GM19438 (cell line): ENCODE results near the gene SLC6A16.
"Not testable (repeated sequence)": the region's sequence is repeated elsewhere in the genome, so short reads cannot be mapped to it uniquely, and the experiment has no call there.

Experiments used
- ATAC-seq: cut with Tn5 transposase; IDR thresholded peaks from one replicate; pipeline ENCODE4 v1.9.1; 2021; ENCODE audit warnings: low read depth; ENCODE audit not compliant: unreplicated experiment

SLC6A16 gene

GRCh38 chr19:49324801-49325576 is at the start of gene SLC6A16:
Gene SLC6A16 (minus strand): TSS chr19:49325191. CDS start chr19:49311347, 13,844 bp downstream.
- ATAC-seq: no peak

- not testable (repeated sequence) for ATAC-seq
Measured at GRCh38 chr19:49373174-49373573, 48.2 kb upstream of the SLC6A16 start.

DNA sequence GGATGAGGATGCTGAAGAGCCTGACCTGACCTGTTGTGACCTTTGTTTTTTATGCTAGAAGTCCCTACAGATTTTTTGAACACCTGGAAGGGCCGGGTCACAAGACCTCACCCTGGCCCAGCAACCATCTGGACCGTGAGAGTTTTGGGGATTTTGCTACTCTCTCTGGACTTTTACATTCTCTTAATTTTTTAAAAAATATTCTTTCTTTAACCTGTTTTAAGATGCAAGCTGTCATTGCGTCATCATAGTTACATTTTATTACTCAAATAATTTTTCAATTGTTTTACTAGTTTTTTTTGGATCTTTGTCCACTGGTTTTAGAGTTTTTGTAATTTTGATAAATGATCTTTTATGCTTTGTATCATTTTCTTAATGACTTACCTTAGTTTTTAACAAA is 46.2 kb upstream of the SLC6A16 start:
- ATAC-seq: no peak

DNA sequence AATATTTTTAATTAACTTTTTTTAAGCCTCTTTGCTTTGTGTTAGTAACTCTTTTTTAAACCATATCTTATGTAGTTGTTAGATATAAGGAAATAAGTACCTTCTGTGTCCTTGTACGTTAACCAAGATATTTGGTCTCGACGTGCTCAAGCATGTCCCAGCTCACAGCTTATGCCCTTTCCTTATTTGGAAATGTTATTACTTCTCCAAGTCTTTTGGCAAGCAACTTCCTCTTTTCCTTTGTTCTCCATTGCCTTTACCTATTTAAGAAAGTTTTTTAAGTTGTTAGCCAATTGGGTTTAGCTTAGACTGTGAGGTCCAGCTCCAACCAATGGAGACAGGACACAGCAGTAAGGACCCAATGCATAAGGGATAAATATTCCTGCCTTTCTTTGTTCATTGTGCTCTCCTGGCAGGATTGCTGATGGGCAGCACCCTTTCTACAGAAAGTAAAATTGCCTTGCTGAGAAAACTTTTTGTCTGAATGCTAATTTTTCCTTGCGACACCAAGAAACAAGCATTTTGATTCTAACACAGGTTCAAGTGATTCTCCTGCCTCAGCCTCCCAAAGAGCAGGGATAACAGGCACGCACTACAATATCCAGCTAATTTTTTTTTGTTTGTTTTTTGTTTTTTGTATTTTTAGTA is 43.8 kb upstream of the SLC6A16 start:
- no peak for ATAC-seq

DNA sequence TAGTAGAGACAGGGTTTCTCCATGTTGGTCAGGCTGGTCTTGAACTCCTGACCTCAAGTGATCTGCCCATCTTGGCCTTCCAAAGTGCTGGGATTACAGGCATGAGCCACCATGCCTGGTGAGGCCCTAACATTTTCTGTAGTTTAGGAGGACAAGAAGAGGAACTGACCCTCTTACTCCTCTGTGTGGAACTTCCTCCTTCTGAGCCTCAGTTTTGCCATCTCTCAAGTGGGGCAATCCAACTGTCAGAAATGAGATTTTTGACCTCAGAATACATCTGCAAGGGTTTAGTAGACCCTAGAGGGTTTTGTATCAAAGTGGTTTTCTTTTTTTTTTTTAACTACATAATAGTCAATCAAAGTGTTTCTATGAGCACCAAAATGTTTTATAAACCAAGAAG is 41.1 kb upstream of the SLC6A16 start:
- no peak for ATAC-seq

DNA sequence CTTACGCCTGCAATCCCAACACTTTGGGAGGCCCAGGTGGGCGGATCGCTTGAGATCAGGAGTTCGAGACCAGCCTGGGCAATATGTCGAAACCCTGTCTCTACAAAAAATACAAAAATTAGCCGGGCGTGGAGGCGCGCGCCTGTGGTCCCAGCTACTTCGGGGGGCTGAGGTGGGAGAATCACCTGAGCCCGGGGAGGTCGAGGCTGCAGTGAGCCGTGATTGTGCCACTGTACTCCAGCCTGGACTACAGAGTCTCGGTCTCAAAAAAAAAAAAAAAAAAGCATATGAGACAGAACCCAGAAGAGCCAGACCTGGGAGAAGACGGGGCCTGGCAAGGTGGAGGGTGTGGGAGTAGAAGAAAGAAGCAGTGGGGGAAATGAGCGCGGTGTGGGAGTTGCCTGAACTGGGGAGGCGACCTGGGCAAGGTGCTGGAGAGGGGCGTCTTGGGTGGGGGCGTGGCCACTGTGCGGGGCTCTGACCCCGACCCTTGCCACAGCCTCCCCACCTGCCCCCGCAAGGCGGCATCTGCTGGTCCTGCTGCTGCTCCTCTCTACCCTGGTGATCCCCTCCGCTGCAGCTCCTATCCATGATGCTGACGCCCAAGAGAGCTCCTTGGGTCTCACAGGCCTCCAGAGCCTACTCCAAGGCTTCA is 39.2 kb upstream of the SLC6A16 start:
- ATAC-seq: no peak

GRCh38 chr19:49363268-49364082 is 38.5 kb upstream of the SLC6A16 start, which contains the start of gene DKKL1:
Gene DKKL1 (plus strand): TSS chr19:49363877. CDS start chr19:49363999, 122 bp downstream.
- ATAC-seq: no peak

DNA sequence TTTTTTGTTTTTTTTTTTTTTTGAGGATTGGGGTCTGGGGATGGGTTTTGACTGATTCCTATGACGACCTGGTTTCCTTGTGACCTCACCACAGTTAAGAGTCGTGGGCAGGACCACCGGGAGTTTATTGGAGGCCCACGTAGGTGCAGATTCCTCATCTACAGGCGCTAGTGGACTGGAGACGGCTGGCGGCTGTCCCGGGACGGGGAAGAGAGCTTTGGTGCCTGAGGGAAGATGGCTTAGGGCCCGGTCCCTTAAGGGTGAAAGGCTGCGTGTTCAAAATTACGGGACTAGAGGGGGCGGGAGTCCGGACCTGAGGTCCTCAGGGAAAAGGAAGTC is 37.9 kb upstream of the SLC6A16 start:
- no peak for ATAC-seq

GRCh38 chr19:49362048-49362928 is 37.3 kb upstream of the SLC6A16 start, which contains the start of gene TEAD2:
Gene TEAD2 (minus strand): TSS chr19:49362416. CDS start chr19:49360075, 2,341 bp downstream.
- no peak for ATAC-seq

DNA sequence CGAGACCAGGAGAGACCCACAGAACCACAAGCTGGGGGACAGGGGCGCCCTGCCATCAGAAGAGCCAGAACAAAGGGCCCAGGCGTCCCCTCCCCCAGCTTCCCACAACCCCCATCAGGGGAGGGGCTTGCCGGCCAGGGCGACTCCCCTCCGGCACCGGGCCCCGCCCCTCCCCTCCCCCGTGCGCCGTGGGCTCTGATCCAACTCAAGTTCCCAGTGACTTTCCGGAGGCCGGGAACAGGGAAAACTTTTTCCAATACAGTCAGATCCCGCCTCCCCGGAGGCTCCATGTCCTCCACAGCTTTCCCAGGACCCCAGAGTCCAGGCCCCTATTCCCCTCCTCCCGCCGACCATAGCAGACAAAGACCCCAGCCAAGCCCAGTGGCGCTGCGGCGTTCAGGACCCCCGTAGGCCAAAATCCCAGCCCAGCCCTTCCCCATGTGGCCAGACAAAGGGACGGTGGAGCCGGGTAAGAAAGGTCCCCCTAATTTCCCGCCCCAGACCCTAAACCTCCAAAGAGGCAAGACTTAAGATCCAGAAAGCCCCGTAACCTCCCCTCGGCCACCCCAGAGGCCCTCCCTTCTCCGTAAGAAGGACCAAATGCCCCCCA is 36.6 kb upstream of the SLC6A16 start:
- no peak for ATAC-seq

DNA sequence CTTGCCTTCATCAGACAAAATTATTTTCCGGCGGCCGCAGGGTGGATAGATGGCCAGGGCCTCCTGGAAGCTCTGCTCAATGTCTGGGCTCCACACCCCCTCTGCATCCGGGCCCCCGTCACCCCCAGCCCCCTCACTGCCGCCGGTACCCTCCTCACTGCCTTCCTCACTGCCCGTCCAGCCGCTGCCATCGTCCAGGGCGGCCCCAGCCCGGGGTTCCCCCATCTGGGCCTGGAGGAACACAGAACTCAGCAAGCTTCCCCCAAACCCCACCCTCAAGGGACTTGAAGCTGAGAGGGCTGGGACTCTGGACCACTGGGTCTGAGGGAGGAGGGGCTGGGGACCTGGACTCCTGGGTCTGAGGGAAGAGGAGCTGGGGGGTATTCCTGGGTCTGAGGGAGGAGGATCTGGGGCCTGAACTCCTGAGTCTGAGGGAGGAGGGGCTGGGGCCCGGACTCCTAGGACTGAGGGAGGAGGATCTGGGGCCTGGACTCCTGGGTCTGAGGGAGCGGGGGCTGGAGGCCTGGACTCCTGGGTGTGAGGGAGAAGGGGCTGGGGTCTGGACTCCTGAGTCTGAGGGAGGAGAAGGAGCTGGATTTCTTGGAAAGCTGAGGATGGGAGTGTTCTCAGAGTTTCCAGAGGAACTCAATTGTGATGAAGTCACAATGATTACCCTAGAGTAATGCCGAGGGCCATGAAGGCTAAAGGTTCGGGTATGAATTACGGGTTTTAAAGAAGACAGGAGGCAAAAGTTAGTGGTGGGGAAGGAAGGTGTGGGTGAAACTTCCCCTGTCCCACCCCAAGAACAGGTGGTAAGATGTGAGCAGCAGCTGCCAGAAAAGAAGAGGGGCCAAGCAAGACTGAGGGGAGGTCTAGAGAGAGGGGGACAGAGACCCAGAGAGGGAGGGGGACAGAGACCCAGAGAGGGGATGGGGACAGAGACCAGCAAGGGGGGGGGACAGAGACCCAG is 35.1 kb upstream of the SLC6A16 start:
- ATAC-seq: no peak

DNA sequence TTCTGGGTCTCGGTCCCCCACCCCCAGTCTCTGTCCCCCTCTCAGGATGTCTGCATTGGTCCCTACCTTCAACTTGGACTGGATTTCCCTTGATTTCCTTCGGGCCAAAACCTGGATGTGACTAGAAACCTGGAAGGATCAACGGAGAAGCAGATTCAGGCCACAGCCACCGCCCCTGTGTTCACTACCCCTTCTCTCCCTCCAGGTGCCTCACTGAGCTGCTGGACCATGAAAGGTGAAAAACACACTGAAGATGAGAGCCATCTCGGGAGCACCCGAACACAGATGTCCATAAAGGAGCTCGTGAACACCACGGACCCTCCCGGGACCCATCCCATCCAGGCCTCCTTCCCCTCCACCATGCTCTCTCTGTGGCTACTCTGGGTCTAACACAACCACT is 32.2 kb upstream of the SLC6A16 start:
- ATAC-seq: no peak

GRCh38 chr19:49356382-49356781 is 31.4 kb upstream of the SLC6A16 start:
- ATAC-seq: no peak

DNA sequence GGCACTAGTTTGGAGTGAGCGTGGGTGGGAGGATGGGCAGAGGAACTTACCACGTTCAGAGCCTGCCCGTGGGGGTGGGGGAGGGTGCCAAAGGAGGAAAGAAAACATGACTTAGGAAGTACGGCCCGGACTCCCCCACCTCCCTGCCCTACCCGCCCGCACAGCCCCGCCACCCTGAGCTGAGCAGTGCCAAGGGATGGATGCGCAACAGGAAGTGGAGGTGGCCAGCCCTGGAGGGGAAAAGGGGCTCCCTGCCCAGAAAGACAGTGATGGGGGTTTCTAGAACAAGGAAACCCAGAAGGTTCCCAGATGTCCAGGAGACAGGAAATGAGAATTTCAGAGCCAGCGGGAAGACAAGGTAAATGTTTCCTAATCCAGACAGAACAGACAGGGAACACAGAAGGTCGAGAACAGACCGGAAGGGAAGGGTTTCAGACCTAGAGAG is 30.9 kb upstream of the SLC6A16 start:
- no peak for ATAC-seq

GRCh38 chr19:49349567-49349966 is 24.6 kb upstream of the SLC6A16 start:
- no peak for ATAC-seq

DNA sequence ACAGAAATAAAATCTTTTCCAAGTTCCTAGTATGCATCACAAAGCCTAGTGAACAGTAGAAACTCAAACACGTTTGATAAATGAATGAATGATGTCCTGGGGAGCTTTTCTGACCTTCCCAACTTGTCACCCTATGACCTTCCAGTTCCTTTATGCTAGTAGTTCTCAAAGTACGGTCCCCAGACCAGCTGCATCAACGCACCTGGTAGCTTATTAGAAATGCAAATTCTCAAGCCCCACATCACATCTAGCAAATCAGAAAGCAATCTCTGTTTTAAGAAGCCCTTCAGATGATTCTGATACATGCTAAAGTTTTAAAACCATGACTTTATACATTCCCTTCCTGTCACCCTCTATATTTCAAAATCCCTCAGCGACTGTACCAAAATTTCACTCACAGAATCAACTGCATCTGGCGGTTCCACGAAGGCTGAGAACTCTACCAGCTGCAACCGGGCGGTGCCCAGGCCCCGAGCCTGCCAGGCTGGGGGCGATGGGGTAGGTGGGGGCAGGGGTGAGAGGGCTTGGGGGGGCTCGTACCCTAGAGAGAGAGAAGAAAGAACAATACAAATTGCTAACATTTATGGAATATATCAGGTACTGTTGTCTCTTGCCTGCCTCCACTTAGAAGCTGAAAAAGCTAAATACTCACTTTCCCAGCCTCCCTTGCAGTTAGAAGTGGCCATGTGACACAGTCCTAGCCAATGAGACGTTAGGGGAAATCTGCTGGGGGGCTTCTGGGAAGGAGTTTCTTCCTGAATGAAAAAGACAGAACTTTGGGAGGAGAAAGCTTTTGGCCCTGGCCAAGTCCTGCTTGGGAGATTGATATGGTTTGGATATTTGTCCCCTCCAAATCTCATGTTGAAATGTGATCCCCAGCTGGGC is 23.6 kb upstream of the SLC6A16 start:
- ATAC-seq: no peak

GRCh38 chr19:49347835-49348234 is 22.8 kb upstream of the SLC6A16 start:
- ATAC-seq: no peak
